Testis (tissue), 3 donors: Measurements from ENCODE around the gene ZNF71. TPM values are rescaled to one million over a fixed set of nuclear protein-coding genes. Genes with fewer than 3 reads are reported as not detected.

Experiments used
- DNase-seq: peaks from one replicate; pipeline ENCODE4 v3.0.0-alpha.2; 2019
- H3K27ac ChIP-seq, 2 donors: fragments of 200-600 bp; sonication (generic); one replicate each; pipeline ENCODE4 v1.5.1; 2019
- H3K27me3 ChIP-seq: fragments of 200-600 bp; sonication (generic); one replicate; pipeline ENCODE4 v1.5.1; 2019
- H3K36me3 ChIP-seq: fragments of 200-600 bp; sonication (generic); one replicate; pipeline ENCODE4 v1.5.1; 2017; ENCODE audit warnings: low read depth; ENCODE audit errors: missing control alignments
- H3K4me1 ChIP-seq: fragments of 200-600 bp; sonication (generic); one replicate; pipeline ENCODE4 v1.5.1; 2019
- H3K4me3 ChIP-seq, 2 donors: fragments of 200-600 bp; sonication (generic); one replicate each; pipeline ENCODE4 v1.5.1; 2017 to 2019
- H3K9me3 ChIP-seq: fragments of 200-600 bp; sonication (generic); one replicate; pipeline ENCODE4 v1.5.1; 2017
- POLR2A ChIP-seq: fragments of 450-650 bp; IDR thresholded peaks from one replicate; pipeline ENCODE4 v1.6.1; 2017; ENCODE audit warnings: antibody characterized with exemption, mild to moderate bottlenecking, moderate library complexity
- WGBS, 2 donors: methylation state at CpG; one replicate each; pipeline ENCODE4 v1.1.5; 2018; 5-methylcytosine and 5-hydroxymethylcytosine counted together
- intact Hi-C: fragments of 100-400 bp; cut with DNase I; formaldehyde crosslinking; loops from one replicate; pipeline ENCODE4 v1.15.1; 2023; ENCODE audit warnings: low total_unique reads
- polyA plus RNA-seq: library from polyadenylated mRNA; stranded (reverse); fragments of 350-450 nt; fragmentation: Illumina TruSeq; extraction: RNeasy Lipid Tissue Mini Kit (QIAGEN cat#74804); gene quantifications from one replicate; pipeline ENCODE4 v1.2.3, GENCODE V29; 2014; ENCODE audit warnings: low read depth, low replicate concordance; ENCODE audit not compliant: insufficient read depth
- total RNA-seq, 2 donors: library from RNA; depleted of rRNA; stranded (reverse); fragments of >200 nt; gene quantifications; one replicate each; pipeline ENCODE4 v1.2.3, GENCODE V29; 2016
- TF ChIP-seq, protein P1 (sequence below), 3 experiments: fragments of 450-650 bp in 2 of 3; fragments of 200-600 bp in 1 of 3; sonication (generic) in 1 of 3; IDR thresholded peaks; one replicate each; pipeline ENCODE4 v1.5.1; 2016 to 2019; ENCODE audit warnings: antibody characterized with exemption in 3 of 3, mild to moderate bottlenecking in 2 of 3, moderate library complexity in 1 of 3

The ZNF71 gene
- total and polyA plus RNA-seq, 3 donors from 2014 or later, result 7.2 to 19.6 (median 18.3) TPM

DNA sequence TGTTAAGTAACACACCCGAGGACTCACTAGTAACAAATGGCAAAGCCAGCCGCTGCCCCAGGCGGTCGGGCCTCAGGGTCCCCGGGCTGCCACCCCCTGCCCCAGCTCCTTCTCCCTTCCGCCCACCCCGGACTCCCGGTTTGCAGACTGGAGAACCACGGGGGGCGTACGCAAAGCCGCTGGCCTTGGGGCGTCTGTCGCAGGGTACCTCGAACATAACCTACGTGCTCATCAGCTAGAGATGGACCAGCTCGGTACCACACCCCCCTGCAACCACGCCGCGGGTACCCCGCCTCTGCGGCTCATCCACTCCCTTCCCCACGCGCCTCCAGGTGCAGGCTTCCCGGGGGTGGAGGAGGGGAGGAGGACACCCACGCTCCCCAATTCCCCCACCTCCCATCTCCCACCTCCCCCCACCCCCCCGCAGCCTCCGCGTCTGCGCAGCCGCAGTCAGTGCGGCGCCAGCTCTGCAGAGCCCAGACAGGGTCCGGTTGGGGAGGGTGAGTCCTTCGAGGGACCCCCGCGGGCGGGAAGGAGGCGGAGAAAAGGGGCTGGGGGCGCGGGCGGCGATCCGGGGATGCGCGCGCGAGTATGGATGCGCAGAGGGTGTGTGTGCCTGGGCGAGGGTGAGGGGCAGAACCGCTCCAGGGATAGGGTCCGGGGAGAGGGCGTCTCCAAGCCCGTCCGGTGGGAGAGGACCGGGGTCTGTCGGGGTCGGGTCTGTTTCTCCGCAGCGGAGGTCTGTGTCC is 47.8 kb downstream of the ZNF71 start, which contains the start of gene SMIM17:
SMIM17 (plus strand) TSS at position 449 of the 749 bp plus-strand sequence. CDS start 2,509 bp downstream, outside the sequence.
- Histone ChIP-seq H3K4me3 (peak within 1 kb of the TSS in 1 of 2 donors; percentile 24), H3K27ac (no peak within 1 kb of the TSS), H3K36me3 (no peaks in the 10 kb centered on the region), H3K9me3 (no peaks in the 10 kb centered on the region), H3K27me3 (no peaks in the 10 kb centered on the region), H3K4me1 (no peaks in the 10 kb centered on the region)
- no peak for TF ChIP-seq POLR2A
- TF ChIP-seq, protein P1, sequence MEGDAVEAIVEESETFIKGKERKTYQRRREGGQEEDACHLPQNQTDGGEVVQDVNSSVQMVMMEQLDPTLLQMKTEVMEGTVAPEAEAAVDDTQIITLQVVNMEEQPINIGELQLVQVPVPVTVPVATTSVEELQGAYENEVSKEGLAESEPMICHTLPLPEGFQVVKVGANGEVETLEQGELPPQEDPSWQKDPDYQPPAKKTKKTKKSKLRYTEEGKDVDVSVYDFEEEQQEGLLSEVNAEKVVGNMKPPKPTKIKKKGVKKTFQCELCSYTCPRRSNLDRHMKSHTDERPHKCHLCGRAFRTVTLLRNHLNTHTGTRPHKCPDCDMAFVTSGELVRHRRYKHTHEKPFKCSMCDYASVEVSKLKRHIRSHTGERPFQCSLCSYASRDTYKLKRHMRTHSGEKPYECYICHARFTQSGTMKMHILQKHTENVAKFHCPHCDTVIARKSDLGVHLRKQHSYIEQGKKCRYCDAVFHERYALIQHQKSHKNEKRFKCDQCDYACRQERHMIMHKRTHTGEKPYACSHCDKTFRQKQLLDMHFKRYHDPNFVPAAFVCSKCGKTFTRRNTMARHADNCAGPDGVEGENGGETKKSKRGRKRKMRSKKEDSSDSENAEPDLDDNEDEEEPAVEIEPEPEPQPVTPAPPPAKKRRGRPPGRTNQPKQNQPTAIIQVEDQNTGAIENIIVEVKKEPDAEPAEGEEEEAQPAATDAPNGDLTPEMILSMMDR (IDR thresholded peaks at IDR 0.05), result no peak
- WGBS, 2 donors, result 8 to 13% methylated on average over 14 to 56 of the region's 60 CpGs
- intact Hi-C loops, result no loop called here
- no peak for DNase-seq

- Histone ChIP-seq H3K27me3 (no peaks in the 10 kb centered on the region), H3K9me3 (no peaks in the 10 kb centered on the region), H3K36me3 (no peaks in the 10 kb centered on the region), H3K27ac (no peak overlapping the region), H3K4me1 (no peaks in the 10 kb centered on the region), H3K4me3 (peak overlapping the region in 1 of 2 donors; percentile 24)
- no peak for DNase-seq
- 4 to 12% methylated on average over 14 to 25 of the region's 25 CpGs for WGBS, 2 donors
- no peak for TF ChIP-seq POLR2A
- TF ChIP-seq, protein P1 (IDR thresholded peaks at IDR 0.05), result no peak
- intact Hi-C loops, result no loop called here
Observed at GRCh38 chr19:56643460-56643955, 48.4 kb downstream of the ZNF71 start.

DNA sequence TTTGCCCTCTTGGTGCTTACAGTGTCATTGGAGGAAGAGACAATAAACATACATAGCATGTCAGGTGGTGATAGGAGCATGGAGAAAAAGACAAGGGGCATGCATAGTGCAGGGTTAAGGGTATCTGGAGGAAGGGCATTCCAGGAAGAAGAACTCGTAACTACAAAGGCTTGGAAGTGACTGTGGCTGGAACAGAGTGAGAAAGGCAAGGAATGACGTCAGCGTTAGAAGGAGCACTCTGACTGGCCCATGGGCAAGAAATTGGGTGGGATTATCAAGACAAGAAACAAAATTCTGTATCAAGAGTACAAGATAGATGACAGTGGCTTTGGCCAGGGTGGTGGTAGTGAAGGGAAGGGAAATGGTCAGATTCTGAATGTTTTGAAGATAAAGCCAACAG is 59.0 kb downstream of the ZNF71 start:
- H3K36me3 ChIP-seq, result no peaks in the 10 kb centered on the region
- H3K27me3 ChIP-seq, result no peaks in the 10 kb centered on the region
- no peak for DNase-seq
- intact Hi-C loops, result no loop called here
- no peaks in the 10 kb centered on the region for H3K9me3 ChIP-seq
- TF ChIP-seq, protein P1 (IDR thresholded peaks at IDR 0.05), result no peak
- TF ChIP-seq POLR2A, result no peak
- H3K4me3 ChIP-seq, result no peak overlapping the region
- WGBS, 2 donors, result 76 to 81% methylated on average over 3 of the region's 3 CpGs
- no peaks in the 10 kb centered on the region for H3K4me1 ChIP-seq
- no peak overlapping the region for H3K27ac ChIP-seq

- DNase-seq, result peak; percentile 73
- TF ChIP-seq, protein P1 (IDR thresholded peaks at IDR 0.05), result peak in 2 of 3 experiments; percentile 20 to 27
- TF ChIP-seq POLR2A, result no peak
- Histone ChIP-seq H3K27me3 (no peaks in the 10 kb centered on the region), H3K4me1 (no peaks in the 10 kb centered on the region), H3K9me3 (no peaks in the 10 kb centered on the region), H3K27ac (no peak overlapping the region), H3K36me3 (no peaks in the 10 kb centered on the region), H3K4me3 (peak overlapping the region; percentile 26 to 50)
- intact Hi-C loops, result no loop called here
- WGBS, 2 donors, result 10% methylated on average over 22 to 25 of the region's 32 CpGs
Observed at GRCh38 chr19:56660381-56661107, 65.4 kb downstream of the ZNF71 start.
